NCI-H146 treated with DMSO at 0.1 percent for 48 hours (cell line): ENCODE measurements around the gene NANOS3.
"Not testable (repeated sequence)": the region's sequence is repeated elsewhere in the genome, so short reads cannot be mapped to it uniquely, and the experiment has no call there.

Experiments
- DNase-seq: peaks from one replicate; lab custom pipeline; 2025; ENCODE audit not compliant: unreplicated experiment; lab: John Stamatoyannopoulos, UW

The NANOS3 gene

GRCh38 chr19:13918726-13919411, 41.9 kb downstream of the NANOS3 start:
- DNase-seq, result no peak

GRCh38 chr19:13920524-13920923, 43.6 kb downstream of the NANOS3 start:
- no peak for DNase-seq

- DNase-seq, result no peak
Observed at GRCh38 chr19:13920940-13921747, 44.2 kb downstream of the NANOS3 start.

DNA sequence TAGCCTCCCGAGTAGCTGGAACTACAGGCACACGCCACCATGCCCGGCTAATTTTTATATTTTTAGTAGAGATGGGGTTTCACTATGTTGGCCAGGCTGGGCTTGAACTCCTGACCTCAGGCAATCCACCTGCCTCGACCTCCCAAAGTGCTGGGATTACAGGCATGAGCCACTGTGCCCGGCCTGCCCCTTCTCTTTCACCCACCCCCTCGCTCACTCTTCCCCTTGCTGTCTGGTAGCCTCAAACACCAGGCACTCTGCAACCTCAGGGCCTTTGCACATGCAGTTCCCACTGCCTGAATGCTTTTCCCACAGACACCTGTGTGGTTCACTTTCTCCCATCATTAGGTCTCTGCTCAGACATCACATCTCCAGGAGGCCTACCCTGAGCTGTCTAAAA, 45.2 kb downstream of the NANOS3 start:
- not testable (repeated sequence) for DNase-seq

- DNase-seq, result no peak
Observed at GRCh38 chr19:13923194-13923987, 46.5 kb downstream of the NANOS3 start.

GRCh38 chr19:13926010-13926409, 49.1 kb downstream of the NANOS3 start:
- DNase-seq, result no peak

DNA sequence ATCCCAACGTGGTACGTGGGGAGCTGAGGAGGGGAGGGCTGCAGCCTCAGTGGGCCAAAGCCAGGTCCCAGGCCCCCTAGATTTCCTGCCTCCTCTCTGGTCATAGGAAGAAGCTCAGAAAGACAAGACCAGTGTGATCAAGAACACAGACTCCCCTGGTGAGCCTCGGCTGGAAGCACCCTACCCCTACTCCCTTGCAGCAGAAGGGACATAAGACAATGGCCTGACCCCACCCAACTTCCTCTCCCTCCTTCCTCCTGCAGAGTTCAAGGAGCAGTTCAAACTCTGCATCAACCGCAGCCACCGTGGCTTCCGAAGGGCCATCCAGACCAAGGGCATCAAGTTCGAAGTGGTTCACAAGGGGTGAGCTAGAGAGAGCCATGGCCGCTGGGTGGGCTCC, 49.8 kb downstream of the NANOS3 start:
- DNase-seq, result no peak

DNA sequence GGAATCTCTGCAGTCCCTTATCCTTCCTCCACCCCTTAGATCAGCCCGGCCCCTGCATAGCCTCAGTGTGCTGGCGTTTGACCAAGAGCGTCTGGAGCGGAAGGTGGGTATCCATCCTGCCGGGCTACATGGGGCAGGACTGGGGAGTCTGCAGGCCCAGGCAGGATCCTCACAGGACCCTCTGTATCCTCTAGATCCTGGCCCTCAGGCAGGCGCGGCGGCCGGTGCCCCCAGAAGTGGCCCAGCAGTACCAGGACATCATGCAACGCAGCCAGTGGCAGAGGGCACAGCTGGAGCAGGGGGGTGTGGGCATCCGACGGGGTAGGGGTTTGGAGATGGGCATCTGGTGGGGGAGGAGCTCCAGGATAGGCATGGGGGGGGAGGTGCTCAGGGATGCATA, 52.4 kb downstream of the NANOS3 start:
- no peak for DNase-seq

- DNase-seq, result no peak
Observed at GRCh38 chr19:13929956-13930355, 53.0 kb downstream of the NANOS3 start.
